HepG2 (cell line): Measurements from ENCODE around the gene KCTD19. TPM values are rescaled to one million over a fixed set of nuclear protein-coding genes. Genes with fewer than 3 reads are reported as not detected.

Source experiments
- AHR ChIP-seq: IDR thresholded peaks from 2 replicates; pipeline ENCODE4 v1.6.1; 2018; ENCODE audit warnings: missing genetic modification reagents, missing compliant biosample characterization
- CEBPB ChIP-seq: IDR thresholded peaks from 2 replicates; pipeline ENCODE4 v1.6.1; 2011; ENCODE audit warnings: low read depth, low read length, improper control_type of control experiment, borderline replicate concordance
- HDAC1 ChIP-seq: sonication (generic); formaldehyde crosslinking; IDR thresholded peaks from 2 replicates; pipeline ENCODE4 v1.5.1; 2020; ENCODE audit warnings: mild to moderate bottlenecking, missing genetic modification reagents
- HINFP ChIP-seq: sonication (generic); formaldehyde crosslinking; IDR thresholded peaks from 2 replicates; pipeline ENCODE4 v1.4.0; 2020; ENCODE audit warnings: low read depth, mild to moderate bottlenecking, missing genetic modification reagents
- MIER2 ChIP-seq: IDR thresholded peaks from 2 replicates; pipeline ENCODE4 v1.6.1; 2016; ENCODE audit warnings: missing biosample characterization, missing genetic modification reagents
- NFKB2 ChIP-seq: sonication (generic); formaldehyde crosslinking; IDR thresholded peaks from 2 replicates; pipeline ENCODE4 v1.4.0; 2020; ENCODE audit warnings: missing genetic modification reagents, borderline replicate concordance
- POLR2G ChIP-seq: fragments of 200-400 bp; formaldehyde crosslinking; IDR thresholded peaks from 2 replicates; pipeline ENCODE4 v1.6.1; 2018; ENCODE audit warnings: mild to moderate bottlenecking, low read depth, low read length, moderate library complexity
- REXO4 ChIP-seq: sonication (generic); formaldehyde crosslinking; IDR thresholded peaks from 2 replicates; pipeline ENCODE4 v1.8.0; 2022; ENCODE audit warnings: missing genetic modification reagents, mild to moderate bottlenecking, borderline replicate concordance
- SIN3B ChIP-seq: fragments of 150-350 bp; IDR thresholded peaks from 2 replicates; pipeline ENCODE4 v1.6.1; 2014; ENCODE audit warnings: low read length
- SMARCC2 ChIP-seq: fragments of 450-650 bp; IDR thresholded peaks from 2 replicates; pipeline ENCODE4 v1.6.1; 2017; ENCODE audit warnings: antibody characterized with exemption, mild to moderate bottlenecking
- SRY ChIP-seq: sonication (generic); formaldehyde crosslinking; IDR thresholded peaks from 2 replicates; pipeline ENCODE4 v1.8.0; 2022; ENCODE audit warnings: mild to moderate bottlenecking, missing genetic modification reagents
- TAF1 ChIP-seq: sonication (generic); formaldehyde crosslinking; IDR thresholded peaks from 2 replicates; pipeline ENCODE4 v1.4.0; 2020; ENCODE audit warnings: missing genetic modification reagents
- TGIF2 ChIP-seq: IDR thresholded peaks from 2 replicates; pipeline ENCODE4 v1.6.1; 2016; ENCODE audit warnings: control low read depth, missing compliant biosample characterization
- ZNF501 ChIP-seq: sonication (generic); formaldehyde crosslinking; IDR thresholded peaks from 2 replicates; pipeline ENCODE4 v1.5.1; 2020; ENCODE audit warnings: mild to moderate bottlenecking, moderate library complexity, missing genetic modification reagents
- ZNF569 ChIP-seq: sonication (generic); formaldehyde crosslinking; IDR thresholded peaks from 2 replicates; pipeline ENCODE4 v1.5.0; 2020; ENCODE audit warnings: mild to moderate bottlenecking, missing genetic modification reagents, moderate library complexity, borderline replicate concordance
- ZNF878 ChIP-seq: sonication (generic); formaldehyde crosslinking; IDR thresholded peaks from 2 replicates; pipeline ENCODE4 v1.8.1; 2023; ENCODE audit warnings: mild to moderate bottlenecking, missing genetic modification reagents, moderate library complexity
- ZNF883 ChIP-seq: sonication (generic); formaldehyde crosslinking; IDR thresholded peaks from 2 replicates; pipeline ENCODE4 v1.5.1; 2020; ENCODE audit warnings: mild to moderate bottlenecking, missing genetic modification reagents; ENCODE audit errors: not compliant biosample characterization
- ZZZ3 ChIP-seq: sonication (generic); formaldehyde crosslinking; IDR thresholded peaks from 2 replicates; pipeline ENCODE4 v1.4.0; 2020; ENCODE audit warnings: missing genetic modification reagents, mild to moderate bottlenecking, borderline replicate concordance
- polyA plus RNA-seq, 8 experiments: library from polyadenylated mRNA; depleted of rRNA in 3 of 8; stranded (reverse) in 7 of 8; unstranded in 1 of 8; fragments of >200 nt; fragmentation: Illumina TruSeq in 4 of 8; extraction: Trizol in 4 of 8; gene quantifications; 2 replicates each; pipeline versions ENCODE4 v1.2.1 to v1.2.3, GENCODE V29; 2011 to 2016; ENCODE audit warnings: low read depth in 4 of 8, missing spikeins in 1 of 8, mixed read lengths in 1 of 8; ENCODE audit not compliant: insufficient read depth in 1 of 8
- total RNA-seq, 5 experiments: library from RNA; depleted of rRNA; stranded (reverse); fragments of >200 nt; fragmentation: Illumina TruSeq; extraction: Trizol; gene quantifications; 2 replicates each; pipeline ENCODE4 v1.2.3, GENCODE V29; 2016; ENCODE audit warnings: low read depth in 1 of 5
- TF ChIP-seq, protein P1 (sequence below): sonication (generic); formaldehyde crosslinking; IDR thresholded peaks from 2 replicates; pipeline ENCODE4 v1.4.0; 2020; ENCODE audit warnings: missing genetic modification reagents
- TF ChIP-seq, protein P2 (sequence below): sonication (generic); formaldehyde crosslinking; IDR thresholded peaks from 2 replicates; pipeline ENCODE4 v1.4.0; 2020; ENCODE audit warnings: missing genetic modification reagents, low read depth, mild to moderate bottlenecking, borderline replicate concordance
- TF ChIP-seq, protein P3 (sequence below): sonication (generic); formaldehyde crosslinking; IDR thresholded peaks from 2 replicates; pipeline ENCODE4 v1.5.1; 2020; ENCODE audit warnings: missing genetic modification reagents, mild to moderate bottlenecking, borderline replicate concordance

Gene KCTD19
- total and polyA plus RNA-seq, 2 of the 13 experiments (the other 11 are each of a cell fraction or from before 2014, with no cell fraction given), result not detected

DNA sequence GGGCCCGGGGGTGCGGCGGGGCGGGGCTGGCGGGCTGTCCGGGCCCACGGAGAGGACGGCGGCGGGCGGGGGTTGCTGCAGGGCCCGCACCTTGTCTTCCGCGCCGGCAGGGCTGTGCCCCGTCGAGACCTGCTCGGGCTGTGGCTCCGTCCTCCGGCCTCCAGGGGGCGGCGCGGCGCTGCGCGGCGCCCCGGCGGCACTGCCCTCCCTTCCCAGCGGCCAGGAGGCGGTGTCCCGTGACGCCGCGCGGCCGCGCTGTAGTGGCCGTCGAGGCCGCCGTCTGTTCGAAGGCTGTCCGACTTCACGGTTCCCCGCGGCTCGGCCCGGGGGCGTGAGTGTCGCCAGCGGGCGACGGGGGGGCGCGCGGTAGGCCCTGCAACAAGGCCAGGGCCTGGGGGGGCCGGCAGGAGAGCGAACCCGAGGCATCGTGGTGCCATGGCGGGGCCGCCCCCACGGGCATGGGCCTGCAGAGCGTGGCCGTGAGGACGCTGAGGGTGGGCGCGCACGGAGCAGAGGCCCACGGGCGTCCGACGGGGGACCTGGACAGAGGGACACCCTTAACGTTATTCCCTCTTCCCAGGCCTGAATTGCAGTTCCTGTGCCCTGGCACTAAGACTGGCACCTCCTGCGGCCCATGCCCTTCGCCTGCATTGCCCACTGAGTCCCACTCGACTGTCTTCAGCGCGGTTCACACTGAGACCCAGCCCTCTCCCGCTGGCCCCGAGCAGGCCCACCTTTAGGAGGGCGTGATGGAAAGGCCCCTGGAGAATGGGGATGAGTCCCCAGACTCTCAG, 47.0 kb downstream of the KCTD19 start, which contains the start of gene PLEKHG4 (continued):
- TF ChIP-seq, protein P1, sequence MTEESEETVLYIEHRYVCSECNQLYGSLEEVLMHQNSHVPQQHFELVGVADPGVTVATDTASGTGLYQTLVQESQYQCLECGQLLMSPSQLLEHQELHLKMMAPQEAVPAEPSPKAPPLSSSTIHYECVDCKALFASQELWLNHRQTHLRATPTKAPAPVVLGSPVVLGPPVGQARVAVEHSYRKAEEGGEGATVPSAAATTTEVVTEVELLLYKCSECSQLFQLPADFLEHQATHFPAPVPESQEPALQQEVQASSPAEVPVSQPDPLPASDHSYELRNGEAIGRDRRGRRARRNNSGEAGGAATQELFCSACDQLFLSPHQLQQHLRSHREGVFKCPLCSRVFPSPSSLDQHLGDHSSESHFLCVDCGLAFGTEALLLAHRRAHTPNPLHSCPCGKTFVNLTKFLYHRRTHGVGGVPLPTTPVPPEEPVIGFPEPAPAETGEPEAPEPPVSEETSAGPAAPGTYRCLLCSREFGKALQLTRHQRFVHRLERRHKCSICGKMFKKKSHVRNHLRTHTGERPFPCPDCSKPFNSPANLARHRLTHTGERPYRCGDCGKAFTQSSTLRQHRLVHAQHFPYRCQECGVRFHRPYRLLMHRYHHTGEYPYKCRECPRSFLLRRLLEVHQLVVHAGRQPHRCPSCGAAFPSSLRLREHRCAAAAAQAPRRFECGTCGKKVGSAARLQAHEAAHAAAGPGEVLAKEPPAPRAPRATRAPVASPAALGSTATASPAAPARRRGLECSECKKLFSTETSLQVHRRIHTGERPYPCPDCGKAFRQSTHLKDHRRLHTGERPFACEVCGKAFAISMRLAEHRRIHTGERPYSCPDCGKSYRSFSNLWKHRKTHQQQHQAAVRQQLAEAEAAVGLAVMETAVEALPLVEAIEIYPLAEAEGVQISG (CRISPR knock-in tag), result peak; percentile 99
- TF ChIP-seq TAF1 (no peak), MIER2 (CRISPR knock-in tag) (no peak), ZZZ3 (no peak), SRY (CRISPR knock-in tag) (peak; percentile 48), HINFP (CRISPR knock-in tag) (0 out of 2 replicates have a peak, but pooled peaks have one; percentile 31), POLR2G (peak; percentile 79), ZNF569 (no peak), ZNF883 (CRISPR knock-in tag) (peak; percentile 91), ZNF501 (CRISPR knock-in tag) (peak; percentile 38; the same call in 1 of the 2 replicates), NFKB2 (CRISPR knock-in tag) (peak; percentile 37; the same call in 1 of the 2 replicates), SMARCC2 (no peak; the same call in 1 of the 2 replicates), HDAC1 (peak; percentile 45; the same call in 1 of the 2 replicates), CEBPB (no peak), SIN3B (0 out of 2 replicates have a peak, but pooled peaks have one; percentile 51), ZNF878 (no peak), TGIF2 (CRISPR knock-in tag) (0 out of 2 replicates have a peak, but pooled peaks have one; percentile 59), AHR (CRISPR knock-in tag) (no peak), REXO4 (CRISPR knock-in tag) (peak; percentile 52; the same call in 1 of the 2 replicates)
- TF ChIP-seq, protein P2, sequence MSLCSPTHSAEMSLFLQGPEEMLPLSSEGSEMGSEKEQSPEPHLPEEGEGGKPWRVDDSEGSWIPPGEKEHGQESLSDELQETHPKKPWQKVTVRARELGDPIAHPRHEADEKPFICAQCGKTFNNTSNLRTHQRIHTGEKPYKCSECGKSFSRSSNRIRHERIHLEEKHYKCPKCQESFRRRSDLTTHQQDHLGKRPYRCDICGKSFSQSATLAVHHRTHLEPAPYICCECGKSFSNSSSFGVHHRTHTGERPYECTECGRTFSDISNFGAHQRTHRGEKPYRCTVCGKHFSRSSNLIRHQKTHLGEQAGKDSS (CRISPR knock-in tag), result peak; percentile 79; the same call in 1 of the 2 replicates
- TF ChIP-seq, protein P3, sequence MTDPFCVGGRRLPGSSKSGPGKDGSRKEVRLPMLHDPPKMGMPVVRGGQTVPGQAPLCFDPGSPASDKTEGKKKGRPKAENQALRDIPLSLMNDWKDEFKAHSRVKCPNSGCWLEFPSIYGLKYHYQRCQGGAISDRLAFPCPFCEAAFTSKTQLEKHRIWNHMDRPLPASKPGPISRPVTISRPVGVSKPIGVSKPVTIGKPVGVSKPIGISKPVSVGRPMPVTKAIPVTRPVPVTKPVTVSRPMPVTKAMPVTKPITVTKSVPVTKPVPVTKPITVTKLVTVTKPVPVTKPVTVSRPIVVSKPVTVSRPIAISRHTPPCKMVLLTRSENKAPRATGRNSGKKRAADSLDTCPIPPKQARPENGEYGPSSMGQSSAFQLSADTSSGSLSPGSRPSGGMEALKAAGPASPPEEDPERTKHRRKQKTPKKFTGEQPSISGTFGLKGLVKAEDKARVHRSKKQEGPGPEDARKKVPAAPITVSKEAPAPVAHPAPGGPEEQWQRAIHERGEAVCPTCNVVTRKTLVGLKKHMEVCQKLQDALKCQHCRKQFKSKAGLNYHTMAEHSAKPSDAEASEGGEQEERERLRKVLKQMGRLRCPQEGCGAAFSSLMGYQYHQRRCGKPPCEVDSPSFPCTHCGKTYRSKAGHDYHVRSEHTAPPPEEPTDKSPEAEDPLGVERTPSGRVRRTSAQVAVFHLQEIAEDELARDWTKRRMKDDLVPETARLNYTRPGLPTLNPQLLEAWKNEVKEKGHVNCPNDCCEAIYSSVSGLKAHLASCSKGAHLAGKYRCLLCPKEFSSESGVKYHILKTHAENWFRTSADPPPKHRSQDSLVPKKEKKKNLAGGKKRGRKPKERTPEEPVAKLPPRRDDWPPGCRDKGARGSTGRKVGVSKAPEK (CRISPR knock-in tag), result no peak
